NCI-H1436 (cell line): ENCODE data around the gene LKAAEAR1.

Experiments used
- DNase-seq: peaks from one replicate; lab custom pipeline; 2025; lab: John Stamatoyannopoulos, UW

LKAAEAR1 gene

GRCh38 chr20:64078934-64079272, 5.3 kb downstream of the LKAAEAR1 start:
- no peak for DNase-seq

GRCh38 chr20:64077876-64078551, 6.2 kb downstream of the LKAAEAR1 start:
- no peak for DNase-seq

- DNase-seq: no peak
Observed at GRCh38 chr20:64077541-64077875, 6.7 kb downstream of the LKAAEAR1 start.

GRCh38 chr20:64077094-64077493, 7.1 kb downstream of the LKAAEAR1 start:
- DNase-seq: no peak

- no peak for DNase-seq
Observed at GRCh38 chr20:64076061-64076997, 7.9 kb downstream of the LKAAEAR1 start.

- DNase-seq: no peak
Observed at GRCh38 chr20:64075556-64075955, 8.6 kb downstream of the LKAAEAR1 start.

GRCh38 chr20:64074963-64075362, 9.2 kb downstream of the LKAAEAR1 start:
- DNase-seq: no peak

GRCh38 chr20:64074184-64074789, 9.9 kb downstream of the LKAAEAR1 start:
- DNase-seq: no peak

GRCh38 chr20:64073476-64074183, 10.6 kb downstream of the LKAAEAR1 start:
- no peak for DNase-seq

GRCh38 chr20:64072498-64073063, 11.6 kb downstream of the LKAAEAR1 start:
- no peak for DNase-seq

- no peak for DNase-seq
Observed at GRCh38 chr20:64071341-64072332, 12.6 kb downstream of the LKAAEAR1 start.

GRCh38 chr20:64070244-64070993, 13.8 kb downstream of the LKAAEAR1 start:
- no peak for DNase-seq

GRCh38 chr20:64069614-64070243, 14.5 kb downstream of the LKAAEAR1 start:
- DNase-seq: no peak

GRCh38 chr20:64069209-64069613, 15.0 kb downstream of the LKAAEAR1 start:
- DNase-seq: no peak

GRCh38 chr20:64068386-64069208, 15.6 kb downstream of the LKAAEAR1 start:
- DNase-seq: no peak

- DNase-seq: no peak
Observed at GRCh38 chr20:64067733-64068307, 16.4 kb downstream of the LKAAEAR1 start.

- DNase-seq: no peak
Observed at GRCh38 chr20:64067005-64067632, 17.1 kb downstream of the LKAAEAR1 start.

- DNase-seq: no peak
Observed at GRCh38 chr20:64065974-64066343, 18.2 kb downstream of the LKAAEAR1 start.
